Measurements from ENCODE around the gene MAGEA10.

GRCh38 chrX:152131525-152131924 is 6.9 kb downstream of the MAGEA10 start:
- TF ChIP-seq EZH2 (IDR thresholded peaks at IDR 0.05; ENCODE audit: borderline replicate concordance, low read length) (no peak), CTCF (conservative IDR thresholded peaks at IDR 0.05 in 1 of 2, IDR thresholded peaks at IDR 0.05 in 1 of 2; ENCODE audit: extremely low read depth in 1 of 2, insufficient read depth in 1 of 2, low read depth in 1 of 2, low read length in 2 of 2) (no peak)

Data from mammary epithelial cell (primary cell).